Astrocyte of the cerebellum (primary cell): ENCODE measurements around the gene GAD2.

Experiments
- DNase-seq: peaks from one replicate; pipeline ENCODE4 v3.0.0-alpha.2; 2011; ENCODE audit warnings: low read depth
- H3K4me3 ChIP-seq: 2 replicates; pipeline ENCODE4 v1.5.1; 2011; ENCODE audit warnings: mild to moderate bottlenecking, low read depth, low read length, moderate library complexity
- in situ Hi-C: cut with HindIII; loops from 2 replicates; pipeline ENCODE4 v1.10.0; 2017; ENCODE audit warnings: low sequenced_read_pairs
- TF ChIP-seq, protein P1 (sequence below): IDR thresholded peaks from 2 replicates; pipeline ENCODE4 v1.5.1; 2012; ENCODE audit warnings: low read length, low read depth, moderate library complexity, mild to moderate bottlenecking; ENCODE audit errors: missing control alignments

The GAD2 gene

GRCh38 chr10:26254616-26255015 lies 38.0 kb downstream of the GAD2 start:
- no peak for DNase-seq
- no peak overlapping the region for H3K4me3 ChIP-seq
- in situ Hi-C loops, result no loop called here
- TF ChIP-seq, protein P1, sequence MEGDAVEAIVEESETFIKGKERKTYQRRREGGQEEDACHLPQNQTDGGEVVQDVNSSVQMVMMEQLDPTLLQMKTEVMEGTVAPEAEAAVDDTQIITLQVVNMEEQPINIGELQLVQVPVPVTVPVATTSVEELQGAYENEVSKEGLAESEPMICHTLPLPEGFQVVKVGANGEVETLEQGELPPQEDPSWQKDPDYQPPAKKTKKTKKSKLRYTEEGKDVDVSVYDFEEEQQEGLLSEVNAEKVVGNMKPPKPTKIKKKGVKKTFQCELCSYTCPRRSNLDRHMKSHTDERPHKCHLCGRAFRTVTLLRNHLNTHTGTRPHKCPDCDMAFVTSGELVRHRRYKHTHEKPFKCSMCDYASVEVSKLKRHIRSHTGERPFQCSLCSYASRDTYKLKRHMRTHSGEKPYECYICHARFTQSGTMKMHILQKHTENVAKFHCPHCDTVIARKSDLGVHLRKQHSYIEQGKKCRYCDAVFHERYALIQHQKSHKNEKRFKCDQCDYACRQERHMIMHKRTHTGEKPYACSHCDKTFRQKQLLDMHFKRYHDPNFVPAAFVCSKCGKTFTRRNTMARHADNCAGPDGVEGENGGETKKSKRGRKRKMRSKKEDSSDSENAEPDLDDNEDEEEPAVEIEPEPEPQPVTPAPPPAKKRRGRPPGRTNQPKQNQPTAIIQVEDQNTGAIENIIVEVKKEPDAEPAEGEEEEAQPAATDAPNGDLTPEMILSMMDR, result no peak

DNA sequence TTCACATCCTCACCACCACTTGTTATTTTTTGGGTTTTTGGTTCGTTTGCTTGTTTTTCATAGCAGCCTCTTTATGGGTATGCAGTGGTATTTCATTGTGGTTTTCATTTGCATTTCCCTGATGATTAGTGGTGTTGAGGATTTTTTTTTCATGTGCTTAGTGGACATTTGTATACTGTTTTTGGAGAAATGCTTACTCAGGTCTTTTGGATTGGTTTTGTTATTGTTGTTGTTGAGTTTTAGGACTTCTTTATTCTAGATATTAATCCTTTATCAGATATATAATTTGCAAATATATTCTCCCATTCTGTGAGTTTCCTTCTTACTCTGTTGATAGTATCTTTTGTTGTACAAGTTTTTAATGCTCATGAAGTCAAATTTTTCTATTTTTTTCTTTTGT lies 42.8 kb downstream of the GAD2 start:
- no peak overlapping the region for H3K4me3 ChIP-seq
- in situ Hi-C loops, result no loop called here
- no peak for DNase-seq
- TF ChIP-seq, protein P1, result no peak

DNA sequence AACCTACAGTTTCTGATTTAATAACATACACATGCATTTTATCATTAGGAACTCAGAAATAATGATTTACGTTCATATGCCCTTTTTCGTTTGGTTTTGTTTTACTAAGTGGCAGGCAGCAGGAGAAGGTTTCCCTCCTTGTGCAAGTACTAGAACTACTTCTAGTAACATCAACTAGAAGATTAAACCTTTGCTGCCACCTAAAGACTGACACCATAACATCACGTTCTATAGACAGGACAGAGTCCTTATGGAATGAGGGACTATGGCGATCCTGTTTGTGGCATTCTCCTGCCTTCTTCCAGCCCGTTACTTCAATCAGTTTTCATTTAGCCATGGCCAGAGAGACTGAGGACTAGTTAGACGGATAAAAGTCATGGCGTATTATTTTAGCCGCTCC lies 53.2 kb downstream of the GAD2 start:
- TF ChIP-seq, protein P1, result no peak
- in situ Hi-C loops, result no loop called here

GRCh38 chr10:26274391-26274790 lies 57.8 kb downstream of the GAD2 start:
- no peak for DNase-seq
- no peak overlapping the region for H3K4me3 ChIP-seq
- in situ Hi-C loops, result no loop called here
- TF ChIP-seq, protein P1, result no peak

More for the DNA sequence above, 53.2 kb downstream of the GAD2 start:
- peak; percentile 3 for DNase-seq
- H3K4me3 ChIP-seq, result no peak overlapping the region

DNA sequence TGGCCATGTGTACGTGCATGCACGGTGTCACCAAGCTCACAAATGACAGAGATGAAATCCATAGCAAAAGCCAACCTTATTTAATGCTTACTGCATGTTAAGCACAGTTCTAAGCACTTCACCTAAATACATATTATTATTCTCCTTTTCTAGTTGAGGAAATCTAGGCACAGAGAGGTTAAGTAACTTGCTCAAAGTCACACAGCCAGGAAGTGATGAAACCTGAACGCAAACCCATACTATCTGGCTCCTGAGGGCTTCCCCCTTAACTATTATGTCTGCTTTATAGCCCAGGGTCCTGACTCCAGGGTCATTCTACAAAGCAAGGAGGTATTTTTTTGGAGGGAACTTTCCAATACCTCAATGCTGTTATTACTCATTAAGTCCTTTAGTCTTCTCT lies 61.7 kb downstream of the GAD2 start:
- no peak overlapping the region for H3K4me3 ChIP-seq
- DNase-seq, result no peak
- TF ChIP-seq, protein P1, result no peak
- in situ Hi-C loops, result no loop called here

- H3K4me3 ChIP-seq, result no peak overlapping the region
- in situ Hi-C loops, result no loop called here
- no peak for DNase-seq
- TF ChIP-seq, protein P1, result no peak
Observed at GRCh38 chr10:26290236-26290635, 73.7 kb downstream of the GAD2 start.
